G401 (cell line): Measurements from ENCODE around the gene ZMYND12. TPM values are rescaled to one million over a fixed set of nuclear protein-coding genes. Genes with fewer than 3 reads are reported as not detected.
A peak's percentile ranks its signal among the peaks of the same experiment; 100 is the strongest.

Experiments
- DNase-seq: peaks from one replicate; pipeline ENCODE4 v3.0.0-alpha.2; 2015; ENCODE audit warnings: low spot score
- in situ Hi-C: cut with HindIII; loops from 2 replicates; pipeline ENCODE4 v1.10.0; 2016; ENCODE audit warnings: low sequenced_read_pairs, mixed read lengths
- total RNA-seq: library from RNA; depleted of rRNA; stranded (reverse); fragments of >200 nt; shearing (Covaris generic); gene quantifications from 2 replicates; pipeline ENCODE4 v1.2.3, GENCODE V29; 2014

The ZMYND12 gene
- total RNA-seq, 1 experiment from 2014 or later: not detected

DNA sequence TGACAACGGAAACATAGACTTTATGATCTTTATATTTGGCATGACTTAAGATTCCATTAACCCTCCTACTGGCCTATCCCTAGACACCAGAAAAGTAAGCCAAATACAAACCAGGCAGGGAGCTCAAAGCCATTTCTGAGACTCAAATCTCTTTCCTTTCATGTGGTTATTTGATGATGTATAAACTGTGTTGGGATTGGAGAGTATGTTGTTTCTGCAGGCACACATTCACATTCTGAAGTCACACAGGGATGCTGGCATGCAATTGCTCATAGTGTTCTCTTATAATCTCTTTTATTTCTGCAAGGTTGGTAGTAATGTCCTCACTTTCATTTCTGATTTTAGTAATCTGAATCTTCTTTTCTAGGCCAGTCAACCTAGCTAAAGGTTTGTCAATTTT is 5.8 kb downstream of the ZMYND12 start:
- in situ Hi-C loops: no loop called here
- no peak for DNase-seq

DNA sequence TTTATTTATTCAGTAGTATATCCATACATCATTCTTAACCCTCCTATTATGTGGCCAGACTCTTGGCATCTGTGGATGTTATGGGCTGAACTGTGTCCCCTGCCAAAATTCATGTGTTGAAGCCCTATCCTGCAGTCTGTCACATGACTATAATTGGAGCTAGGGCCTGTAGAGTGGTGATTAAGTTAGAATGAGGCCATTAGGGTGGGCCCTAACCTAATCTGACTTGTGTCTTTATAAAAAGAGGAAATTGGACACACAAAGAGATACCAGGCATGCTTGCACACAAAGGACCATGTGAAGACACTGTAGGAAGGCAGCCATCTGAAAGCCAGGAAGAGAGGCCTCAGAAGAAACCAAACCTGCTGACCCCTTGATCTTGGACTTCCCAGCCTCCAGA is 6.6 kb downstream of the ZMYND12 start:
- in situ Hi-C loops: no loop called here
- no peak for DNase-seq

DNA sequence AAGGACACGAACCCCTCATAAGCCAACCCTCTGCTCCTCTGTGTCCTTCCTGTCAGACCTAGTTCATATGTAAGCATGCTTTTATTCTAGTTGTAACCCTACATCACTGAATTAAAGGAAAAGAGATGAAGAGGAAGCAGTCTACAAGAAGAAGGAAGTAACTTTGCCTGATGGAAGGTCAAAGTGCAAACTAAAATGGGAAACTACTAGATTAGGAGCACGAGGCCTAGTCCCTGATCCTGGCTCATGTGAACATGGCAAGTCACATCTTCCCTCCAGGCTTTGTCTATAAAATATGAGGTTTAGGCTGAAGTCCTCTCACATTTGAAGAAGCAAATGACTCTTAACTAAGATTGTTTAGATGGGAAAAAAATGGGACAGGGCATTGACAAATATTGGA is 13.2 kb downstream of the ZMYND12 start:
- DNase-seq: no peak
- in situ Hi-C loops: no loop called here

DNA sequence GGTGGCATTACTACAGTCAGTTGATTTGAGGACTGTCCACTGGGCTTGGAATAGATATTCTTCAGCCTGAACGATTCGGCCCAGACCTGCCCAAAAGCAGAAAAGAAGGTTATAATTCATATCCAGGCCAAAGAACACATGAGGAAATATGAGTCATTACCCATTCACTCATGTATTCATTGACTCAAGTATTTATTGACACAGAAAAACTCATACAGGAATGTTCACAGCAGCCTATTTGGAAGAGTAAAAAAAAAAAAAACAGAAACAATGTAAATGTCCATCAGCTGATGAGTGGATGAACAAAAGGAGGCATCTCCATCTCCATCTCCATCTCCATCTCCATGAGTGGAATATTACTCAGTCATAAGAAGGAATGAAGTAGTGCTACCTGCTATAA is 15.9 kb downstream of the ZMYND12 start:
- no peak for DNase-seq
- in situ Hi-C loops: no loop called here

DNA sequence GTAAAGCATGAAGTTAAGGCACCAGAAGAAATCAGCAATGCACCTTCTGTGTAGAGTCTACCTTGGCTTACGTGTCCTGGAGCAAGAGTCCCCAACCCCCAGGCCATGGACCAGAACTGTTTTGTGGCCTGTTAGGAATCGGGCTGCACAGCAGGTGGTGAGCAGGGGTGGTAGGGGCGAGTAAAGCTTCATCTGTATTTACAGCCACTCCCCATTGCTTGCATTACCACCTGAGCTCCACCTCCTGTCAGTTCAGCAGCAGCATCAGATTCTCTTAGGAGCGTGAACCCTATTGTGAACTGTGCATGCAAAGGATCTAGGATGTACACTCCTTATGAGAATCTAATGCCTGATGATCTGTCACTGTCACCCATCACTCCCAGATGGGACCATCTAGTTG is 21.5 kb downstream of the ZMYND12 start:
- in situ Hi-C loops: no loop called here
- no peak for DNase-seq

DNA sequence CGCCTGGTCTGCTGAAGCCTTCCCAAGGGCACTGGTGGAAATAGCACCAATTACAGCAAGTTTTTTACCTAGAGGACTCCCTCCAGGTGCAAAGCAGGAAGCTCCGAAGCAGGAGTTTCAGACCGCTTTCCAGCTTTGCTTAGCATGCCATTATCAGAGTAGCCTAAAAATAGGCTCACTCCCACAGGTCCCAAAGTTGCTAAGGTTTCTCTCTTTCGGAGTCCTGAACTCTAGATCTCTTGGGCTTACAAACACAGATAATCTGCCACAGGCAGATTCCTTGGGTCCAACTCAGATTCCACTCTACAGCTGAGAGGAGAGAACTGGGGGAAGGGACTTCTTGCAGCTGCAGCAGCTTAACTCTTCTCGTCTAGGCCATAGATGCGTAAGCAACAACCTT is 22.5 kb downstream of the ZMYND12 start:
- DNase-seq: no peak
- in situ Hi-C loops: no loop called here

DNA sequence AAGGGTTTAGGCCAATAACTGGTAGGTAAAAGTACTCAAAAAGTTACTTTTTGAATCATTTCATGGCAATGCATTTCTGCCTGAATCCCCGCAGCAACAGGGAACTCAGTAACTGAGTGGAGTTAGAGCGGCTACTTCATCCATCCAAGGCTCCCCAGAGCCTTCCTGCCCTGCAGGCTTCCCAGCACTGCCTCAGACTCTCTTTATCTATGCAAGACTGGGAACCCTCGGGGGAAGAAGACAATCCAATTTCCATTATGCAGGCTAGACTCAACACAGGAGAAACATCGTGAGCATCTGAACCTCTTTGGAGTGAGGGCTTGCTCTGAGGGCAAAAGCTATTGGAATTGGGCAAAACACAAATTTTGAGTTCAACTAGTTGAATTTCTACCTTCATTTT is 23.1 kb downstream of the ZMYND12 start:
- in situ Hi-C loops: no loop called here
- no peak for DNase-seq

DNA sequence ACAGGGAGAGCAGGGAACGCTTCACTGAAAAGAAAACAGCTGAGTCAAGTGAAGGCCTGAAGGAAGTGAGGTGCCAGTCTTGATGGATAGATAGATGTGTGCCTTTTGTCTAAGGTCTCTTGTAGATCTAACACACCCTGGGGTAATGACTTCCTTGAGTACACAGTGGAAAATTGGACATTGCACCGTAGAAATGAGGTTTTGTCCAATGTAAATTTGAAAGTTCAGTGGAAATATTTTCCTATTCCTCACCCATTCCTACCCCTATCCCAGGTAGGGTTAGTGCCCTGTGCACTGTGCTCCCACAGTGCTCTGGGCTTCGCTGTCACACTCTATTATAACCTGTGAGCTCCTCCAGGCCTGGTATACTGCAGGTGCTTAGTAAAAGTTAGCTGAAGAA is 24.3 kb downstream of the ZMYND12 start:
- in situ Hi-C loops: no loop called here
- no peak for DNase-seq

DNA sequence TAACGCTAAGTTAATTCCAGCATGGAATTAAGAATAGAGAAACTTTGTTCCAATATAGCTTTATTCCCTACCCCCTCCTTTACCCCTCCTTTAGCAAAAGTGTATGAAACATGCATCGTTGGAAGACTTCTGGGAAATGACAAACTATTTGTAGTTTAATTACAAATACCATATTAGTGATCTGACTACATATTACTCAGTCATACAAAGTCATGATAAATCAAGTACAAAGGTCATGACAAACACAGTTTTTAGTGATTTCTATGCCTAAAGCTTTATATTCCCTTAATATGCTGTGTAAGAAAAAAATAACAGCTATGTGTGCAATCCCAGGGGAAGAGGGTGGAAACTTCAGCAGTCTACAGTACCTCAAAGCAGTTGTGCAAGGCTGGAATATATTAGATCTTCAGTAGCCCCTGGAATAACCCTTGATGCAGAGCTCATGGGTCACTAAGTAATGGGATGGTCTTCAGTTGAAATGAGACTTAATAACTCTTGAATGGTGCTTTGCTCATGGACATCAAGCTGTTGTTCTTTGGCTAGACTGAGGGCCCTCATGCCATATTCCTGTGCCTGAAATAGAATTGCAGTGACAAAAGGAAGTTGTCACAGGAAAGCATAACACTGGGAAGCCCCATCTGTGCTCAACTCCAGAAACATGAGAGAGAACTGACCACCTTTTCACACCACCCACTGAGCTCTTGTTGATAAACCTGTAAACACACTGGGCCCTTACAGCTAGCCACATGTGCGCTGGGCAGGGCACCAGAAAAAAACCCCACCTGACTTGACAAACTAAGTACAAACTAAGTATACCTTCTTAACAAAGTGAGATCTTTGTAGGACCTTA is 25.3 kb downstream of the ZMYND12 start:
- no peak for DNase-seq
- in situ Hi-C loops: no loop called here

DNA sequence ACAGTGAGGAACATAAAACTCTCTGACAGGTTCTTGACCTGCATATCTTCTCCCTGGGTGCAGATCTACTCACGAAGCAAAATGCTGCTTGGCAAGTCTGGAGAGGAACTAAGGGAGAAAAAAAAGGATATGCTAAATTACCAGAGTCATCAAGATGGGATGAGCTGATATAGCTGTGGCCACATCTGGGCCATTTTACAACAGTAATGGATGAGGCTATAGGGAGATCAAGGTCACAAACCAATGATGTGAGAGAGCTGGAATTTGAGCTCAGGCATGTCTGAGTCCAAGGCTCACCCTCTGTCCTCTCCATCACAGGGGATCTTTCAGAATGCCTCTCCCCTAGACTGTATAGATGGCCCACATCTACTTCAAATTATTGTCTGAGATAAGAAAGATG is 26.2 kb downstream of the ZMYND12 start:
- DNase-seq: no peak
- in situ Hi-C loops: no loop called here

DNA sequence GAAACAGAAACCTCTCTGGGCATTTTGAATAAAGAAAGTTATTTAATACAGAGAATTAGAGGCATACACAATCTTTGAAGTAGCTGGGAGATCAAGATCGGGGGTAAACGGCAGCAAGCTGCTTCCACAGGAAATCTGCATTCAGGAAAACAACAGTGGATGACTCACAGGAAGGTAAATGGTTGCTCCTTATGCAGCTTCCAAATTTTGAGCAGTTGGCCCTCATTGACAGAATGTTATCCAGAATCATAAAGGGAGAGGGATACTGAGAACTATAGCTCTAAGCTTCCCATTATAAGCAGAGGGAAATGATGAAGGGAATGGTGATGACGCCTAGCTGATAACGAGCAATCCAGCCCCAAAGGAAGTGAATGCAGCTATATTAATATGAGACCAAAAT is 28.6 kb downstream of the ZMYND12 start:
- DNase-seq: no peak
- in situ Hi-C loops: no loop called here

DNA sequence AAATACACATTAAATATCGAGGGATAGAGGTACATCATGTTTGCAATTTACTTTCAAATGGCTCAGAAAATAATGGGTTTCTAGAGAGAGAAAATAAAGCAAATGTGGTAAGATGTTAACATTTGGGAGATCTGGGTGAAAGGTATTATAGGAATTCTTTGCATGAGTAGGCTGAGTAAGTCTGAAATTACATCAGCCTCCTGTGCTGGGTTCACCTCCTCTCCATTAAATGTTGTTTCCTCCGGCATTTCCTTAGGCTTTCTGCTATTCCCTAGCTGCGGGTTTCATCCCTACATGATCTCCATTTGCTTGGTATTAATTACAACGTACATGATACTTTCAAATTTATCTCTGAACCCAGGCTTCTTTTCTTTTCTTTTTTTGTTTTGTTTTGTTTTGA is 31.6 kb downstream of the ZMYND12 start:
- in situ Hi-C loops: no loop called here
- no peak for DNase-seq

DNA sequence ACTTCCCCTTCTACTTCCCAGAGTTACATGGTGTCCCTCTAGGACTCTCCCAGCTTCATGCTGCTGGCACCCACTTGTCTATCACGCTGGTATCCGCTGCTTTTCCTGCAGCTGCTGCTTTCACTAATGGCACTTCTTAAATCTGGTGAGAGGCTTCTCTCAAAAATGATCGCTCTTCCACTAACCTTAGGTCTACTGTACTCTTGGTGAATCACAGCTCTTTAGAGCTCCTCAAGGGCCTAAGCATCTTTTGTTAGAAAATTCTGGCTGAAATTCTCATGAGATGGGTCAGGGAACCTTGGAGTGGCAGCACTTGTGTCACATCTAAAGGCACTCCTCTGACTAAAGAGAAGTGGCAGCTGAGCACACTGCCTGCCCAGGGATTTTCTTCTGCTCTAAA is 32.1 kb downstream of the ZMYND12 start:
- no peak for DNase-seq
- in situ Hi-C loops: no loop called here

DNA sequence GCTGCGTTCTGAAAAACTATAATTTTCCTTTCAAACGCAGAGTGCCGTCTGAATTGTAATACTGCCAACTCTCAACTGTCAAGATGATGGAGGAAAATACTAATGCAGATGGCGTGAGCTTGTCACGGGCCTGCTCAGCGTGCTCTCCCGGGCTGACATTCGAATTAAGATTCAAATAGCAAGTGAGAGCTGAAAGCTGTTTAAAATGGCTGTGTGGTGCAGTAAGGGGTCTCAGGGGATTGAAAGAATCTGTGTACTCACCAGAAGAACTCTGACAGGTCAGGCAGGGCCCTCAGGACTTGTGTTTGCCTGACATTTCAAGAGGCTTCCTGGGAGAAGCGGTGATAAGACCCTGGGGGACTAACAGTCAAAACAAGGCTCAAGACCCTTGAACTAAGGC is 33.1 kb downstream of the ZMYND12 start:
- DNase-seq: no peak
- in situ Hi-C loops: no loop called here

DNA sequence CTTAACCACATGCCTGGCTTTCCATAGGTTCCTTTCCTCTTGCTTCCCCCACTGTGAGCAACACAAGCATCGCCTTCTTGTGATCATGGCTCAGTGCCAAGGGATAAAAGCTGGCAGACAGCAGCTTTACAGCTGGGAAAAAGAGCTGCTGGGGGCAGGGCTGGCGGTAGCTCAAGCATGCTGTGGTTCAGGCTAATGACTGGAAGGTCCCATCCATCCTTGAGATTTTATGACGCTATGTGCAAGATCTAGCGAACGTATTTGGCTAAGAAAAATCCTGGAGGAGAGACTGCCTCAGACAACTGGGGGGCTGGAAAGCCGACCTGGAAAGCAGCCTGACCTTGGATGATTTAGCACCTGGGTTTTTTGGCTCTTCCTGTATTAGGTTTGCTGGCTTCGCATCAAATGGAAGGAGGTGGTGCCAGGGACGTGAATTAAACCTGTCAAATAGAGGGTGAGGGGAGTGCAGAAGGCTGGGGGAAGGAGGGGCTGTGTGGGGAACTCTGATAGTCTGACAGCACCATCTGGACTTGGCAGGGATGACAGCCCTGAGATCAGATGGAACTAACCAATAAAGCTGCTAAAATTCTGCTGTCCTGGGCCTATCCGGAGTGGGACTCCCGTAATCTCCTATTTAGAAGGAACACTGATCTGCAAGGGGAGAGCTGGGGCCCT is 34.8 kb downstream of the ZMYND12 start:
- DNase-seq: peak; percentile 91
- in situ Hi-C loops: no loop called here

DNA sequence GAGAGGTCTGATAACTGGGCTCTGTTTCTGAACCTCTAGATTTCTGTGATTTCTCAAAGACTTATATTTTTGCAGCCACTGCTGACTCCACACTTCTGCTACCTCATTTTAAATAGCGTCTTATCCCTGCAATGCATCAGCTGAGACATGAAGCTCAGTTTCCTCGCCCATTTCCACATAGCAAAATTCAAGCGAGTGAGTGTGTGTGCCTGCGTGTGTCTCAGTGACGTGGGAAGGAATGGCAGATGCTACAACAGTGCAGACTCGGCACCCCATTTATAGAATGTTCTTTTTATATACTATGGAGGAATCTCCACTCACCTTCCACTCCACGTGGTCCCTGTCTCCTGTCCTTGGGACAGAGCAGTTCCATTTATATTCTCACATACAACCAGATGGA is 35.7 kb downstream of the ZMYND12 start:
- in situ Hi-C loops: no loop called here
- DNase-seq: peak; percentile 16

DNA sequence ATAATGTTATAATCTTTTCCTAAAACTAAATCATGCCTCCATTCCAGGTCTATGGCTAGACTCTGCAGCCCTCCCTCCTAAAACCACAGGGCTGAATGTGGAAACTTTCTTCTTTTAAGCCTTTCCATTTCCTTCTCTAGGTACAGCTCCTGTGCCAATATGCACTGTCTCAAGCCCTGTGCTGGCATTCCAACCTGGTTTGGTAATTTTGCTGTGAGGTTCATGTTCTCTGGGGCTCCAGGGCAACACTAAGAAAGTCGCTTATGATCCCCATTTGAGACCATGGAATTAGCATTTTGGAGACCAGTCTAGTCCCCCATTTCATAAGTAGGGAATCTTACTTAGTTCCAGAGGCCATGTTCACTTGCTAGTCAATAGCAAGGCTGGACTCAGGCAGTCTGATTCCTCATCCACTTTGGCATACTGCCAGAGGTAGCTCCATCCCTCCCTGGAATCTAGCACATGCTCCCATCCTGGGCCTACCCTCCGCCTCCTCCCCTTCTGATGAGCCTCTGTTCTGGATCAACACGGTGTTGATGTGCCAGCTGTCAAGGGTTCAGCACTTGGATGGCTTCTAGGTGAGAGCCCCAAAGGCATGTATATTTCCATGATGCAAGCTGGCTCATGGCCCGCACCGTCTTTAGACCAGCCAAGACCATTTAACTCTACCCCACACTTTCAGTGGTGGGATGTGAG is 36.5 kb downstream of the ZMYND12 start:
- in situ Hi-C loops: no loop called here
- peak; percentile 12 for DNase-seq

DNA sequence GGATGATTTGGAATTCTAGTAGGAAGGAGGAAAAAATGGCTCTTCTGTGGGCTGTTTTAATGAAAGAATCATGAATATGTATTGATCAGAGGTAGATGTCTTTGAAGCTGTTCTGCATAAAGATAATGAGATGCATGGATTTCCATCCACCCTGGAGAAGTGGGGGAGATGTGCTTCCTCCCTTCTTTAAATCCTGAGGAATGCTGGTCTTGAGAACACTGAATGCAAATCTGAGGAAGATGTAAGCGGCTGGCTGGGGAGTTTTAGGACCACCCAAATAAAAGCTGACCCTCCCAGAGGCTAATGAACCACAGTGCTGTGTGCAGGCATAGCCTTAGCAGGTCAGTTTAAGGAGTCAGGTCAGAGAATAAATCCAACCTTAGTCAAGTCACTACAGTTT is 37.3 kb downstream of the ZMYND12 start:
- in situ Hi-C loops: no loop called here
- DNase-seq: no peak

DNA sequence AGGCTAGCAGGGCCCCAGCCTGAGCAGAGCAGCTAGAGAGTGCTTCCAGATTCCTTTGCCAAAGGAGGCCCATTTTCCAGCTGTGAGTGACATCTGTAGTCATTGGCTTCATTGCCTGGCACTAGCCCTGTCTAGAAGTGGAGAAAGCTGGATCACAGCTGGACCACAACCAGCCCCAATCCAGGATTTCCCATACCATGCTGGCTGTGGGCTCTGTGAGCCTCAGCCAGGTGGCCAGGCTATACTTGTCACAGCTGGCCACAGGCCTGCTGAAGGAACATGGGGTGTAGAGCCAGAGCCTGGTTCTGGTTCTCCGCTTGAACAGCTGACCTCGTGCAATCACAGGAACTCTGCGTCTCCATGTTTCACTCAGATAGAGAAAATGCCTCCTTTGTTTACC is 38.7 kb downstream of the ZMYND12 start:
- in situ Hi-C loops: no loop called here
- DNase-seq: no peak
